ENCODE data around the gene USF1. TPM values are rescaled to one million over a fixed set of nuclear protein-coding genes. Genes with fewer than 3 reads are reported as not detected.

USF1 gene
- total RNA-seq, 1 donor from 2014 or later = 61.1 TPM

Other genes starting within 250 kb of the USF1 start
- gene LY9, start 249.8 kb downstream of the USF1 start, total RNA-seq = not detected in 2 replicates
- gene CD244, start 183.1 kb downstream of the USF1 start, total RNA-seq = not detected in 2 replicates
- not detected in 2 replicates for gene ITLN1, start 160.8 kb downstream of the USF1 start, total RNA-seq
- gene ITLN2, start 91.2 kb downstream of the USF1 start, total RNA-seq = not detected in 2 replicates
- gene F11R, start 24.8 kb downstream of the USF1 start, total RNA-seq = 145 and 248 TPM in 2 replicates
- gene TSTD1, start 7.0 kb downstream of the USF1 start, total RNA-seq = 45.1 and 106 TPM in 2 replicates
- gene ARHGAP30, start 23.9 kb upstream of the USF1 start, total RNA-seq = 0.17 TPM in 1 of 2 replicates, not detected in the other
- 0.75 and 25.0 TPM in 2 replicates for gene NECTIN4, start 43.6 kb upstream of the USF1 start, total RNA-seq
- gene KLHDC9, start 52.4 kb upstream of the USF1 start, total RNA-seq = 10.8 and 11.5 TPM in 2 replicates
- gene PFDN2, start 72.1 kb upstream of the USF1 start, total RNA-seq = 28.7 and 37.1 TPM in 2 replicates
- 25.7 and 26.8 TPM in 2 replicates for gene NIT1, start 72.1 kb upstream of the USF1 start, total RNA-seq
- gene DEDD, start 86.7 kb upstream of the USF1 start, total RNA-seq = 18.2 and 34.8 TPM in 2 replicates
- 83.5 and 142 TPM in 2 replicates for gene UFC1, start 108.0 kb upstream of the USF1 start, total RNA-seq
- 1.7 and 16.2 TPM in 2 replicates for gene USP21, start 113.5 kb upstream of the USF1 start, total RNA-seq
- 24.9 and 36.8 TPM in 2 replicates for gene PPOX, start 120.4 kb upstream of the USF1 start, total RNA-seq
- gene B4GALT3, start 131.5 kb upstream of the USF1 start, total RNA-seq = 16.8 and 25.5 TPM in 2 replicates
- gene ADAMTS4, start 153.1 kb upstream of the USF1 start, total RNA-seq = under 0.01 and 0.35 TPM in 2 replicates
- gene NDUFS2, start 156.4 kb upstream of the USF1 start, total RNA-seq = 175 and 194 TPM in 2 replicates
- not detected in 2 replicates for gene FCER1G, start 169.3 kb upstream of the USF1 start, total RNA-seq
- gene APOA2, start 177.7 kb upstream of the USF1 start, total RNA-seq = not detected in 2 replicates
- gene TOMM40L, start 180.1 kb upstream of the USF1 start, total RNA-seq = 16.5 and 17.4 TPM in 2 replicates
- gene NR1I3, start 192.2 kb upstream of the USF1 start, total RNA-seq = not detected in 2 replicates
- gene PCP4L1, start 212.8 kb upstream of the USF1 start, total RNA-seq = 0.30 TPM in 1 of 2 replicates, not detected in the other

Measured in renal cortical epithelial cell (primary cell).